OCI-LY3 (cell line): Measurements from ENCODE around the gene ATP11C.

Source experiments
- H2AFZ ChIP-seq: fragments of 200-600, 300-600 bp; shearing (Covaris generic); 2 replicates; pipeline ENCODE4 v1.6.0; 2014; ENCODE audit warnings: antibody characterized with exemption, low read depth, low read length
- H3K27ac ChIP-seq: fragments of 200-600, 300-600 bp; sonication (generic); 2 replicates; pipeline ENCODE4 v1.5.1; 2014; ENCODE audit warnings: mild to moderate bottlenecking, low read length, moderate library complexity, mixed read lengths
- H3K27me3 ChIP-seq: fragments of 200-600, 300-600 bp; sonication (generic); 2 replicates; pipeline ENCODE4 v1.6.1; 2014; ENCODE audit warnings: low read depth, low read length, mixed read lengths
- H3K36me3 ChIP-seq: fragments of 200-600, 300-600 bp; sonication (generic); replicated peaks from 2 replicates; pipeline ENCODE3; 2014; ENCODE audit warnings: low read depth, low read length, mixed read lengths
- H3K4me1 ChIP-seq: fragments of 300-600, 200-600 bp; sonication (generic); 2 replicates; pipeline ENCODE4 v1.6.1; 2014; ENCODE audit warnings: low read length, mixed read lengths
- H3K4me2 ChIP-seq: fragments of 200-600, 300-600 bp; sonication (generic); 2 replicates; pipeline ENCODE4 v1.6.1; 2014; ENCODE audit warnings: low read length, mixed read lengths
- H3K4me3 ChIP-seq: fragments of 300-600, 200-600 bp; sonication (generic); 2 replicates; pipeline ENCODE4 v1.5.1; 2014; ENCODE audit warnings: antibody characterized with exemption, mild to moderate bottlenecking, low read length, moderate library complexity
- H3K79me2 ChIP-seq: fragments of 300-600, 200-600 bp; shearing (Covaris generic); 2 replicates; pipeline ENCODE4 v1.6.1; 2014; ENCODE audit warnings: mild to moderate bottlenecking, low read length, mixed read lengths
- H3K9ac ChIP-seq: fragments of 300-600, 200-600 bp; shearing (Covaris generic); 2 replicates; pipeline ENCODE4 v1.6.0; 2014; ENCODE audit warnings: mild to moderate bottlenecking, low read length, moderate library complexity
- H3K9me3 ChIP-seq: fragments of 200-600, 300-600 bp; shearing (Covaris generic); 2 replicates; pipeline ENCODE4 v1.6.1; 2014; ENCODE audit warnings: low read length, mixed read lengths; ENCODE audit not compliant: insufficient read depth
- H4K20me1 ChIP-seq: fragments of 200-600, 300-600 bp; sonication (generic); 2 replicates; pipeline ENCODE4 v1.6.1; 2016; ENCODE audit warnings: low read length, mixed read lengths; ENCODE audit not compliant: insufficient read depth
- EZH2phosphoT487 ChIP-seq: fragments of 200-600 bp; shearing (Covaris generic); IDR thresholded peaks from 2 replicates; pipeline ENCODE4 v1.6.1; 2018; ENCODE audit warnings: antibody characterized with exemption, mixed run types, low read depth
- TF ChIP-seq, protein P1 (sequence below): fragments of 200-600, 300-600 bp; sonication (generic); IDR thresholded peaks from 2 replicates; pipeline ENCODE4 v1.5.1; 2014; ENCODE audit warnings: antibody characterized with exemption, low read length, low read depth

ATP11C gene

DNA sequence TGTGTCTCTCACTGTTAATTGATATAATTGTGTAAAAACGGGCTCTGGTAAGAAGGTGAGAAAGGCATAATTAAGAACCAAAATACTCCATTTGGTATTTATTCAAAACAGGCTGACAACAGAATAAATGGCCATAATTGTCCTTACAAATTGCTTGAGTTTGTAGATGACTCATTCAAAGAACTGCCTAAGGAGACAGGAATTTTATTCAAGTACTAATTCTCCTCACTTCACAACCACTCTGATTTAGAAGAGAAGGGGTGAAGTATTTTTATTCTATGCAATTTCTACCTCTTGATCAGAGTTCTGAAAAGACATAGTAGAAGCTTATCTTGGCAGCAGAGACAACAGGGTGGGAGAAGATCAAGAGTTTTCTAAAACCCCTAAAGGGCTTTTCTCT is 43.1 kb downstream of the ATP11C start:
- H2AFZ ChIP-seq: no peak overlapping the region
- H3K27me3 ChIP-seq: no peaks in the 10 kb centered on the region
- H3K9ac ChIP-seq: no peak overlapping the region
- no peak overlapping the region for H3K27ac ChIP-seq
- H4K20me1 ChIP-seq: peaks cover 23% of the 10 kb centered on the region
- TF ChIP-seq, protein P1, sequence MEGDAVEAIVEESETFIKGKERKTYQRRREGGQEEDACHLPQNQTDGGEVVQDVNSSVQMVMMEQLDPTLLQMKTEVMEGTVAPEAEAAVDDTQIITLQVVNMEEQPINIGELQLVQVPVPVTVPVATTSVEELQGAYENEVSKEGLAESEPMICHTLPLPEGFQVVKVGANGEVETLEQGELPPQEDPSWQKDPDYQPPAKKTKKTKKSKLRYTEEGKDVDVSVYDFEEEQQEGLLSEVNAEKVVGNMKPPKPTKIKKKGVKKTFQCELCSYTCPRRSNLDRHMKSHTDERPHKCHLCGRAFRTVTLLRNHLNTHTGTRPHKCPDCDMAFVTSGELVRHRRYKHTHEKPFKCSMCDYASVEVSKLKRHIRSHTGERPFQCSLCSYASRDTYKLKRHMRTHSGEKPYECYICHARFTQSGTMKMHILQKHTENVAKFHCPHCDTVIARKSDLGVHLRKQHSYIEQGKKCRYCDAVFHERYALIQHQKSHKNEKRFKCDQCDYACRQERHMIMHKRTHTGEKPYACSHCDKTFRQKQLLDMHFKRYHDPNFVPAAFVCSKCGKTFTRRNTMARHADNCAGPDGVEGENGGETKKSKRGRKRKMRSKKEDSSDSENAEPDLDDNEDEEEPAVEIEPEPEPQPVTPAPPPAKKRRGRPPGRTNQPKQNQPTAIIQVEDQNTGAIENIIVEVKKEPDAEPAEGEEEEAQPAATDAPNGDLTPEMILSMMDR: no peak
- TF ChIP-seq EZH2phosphoT487: no peak
- peaks cover 23% of the 10 kb centered on the region for H3K4me1 ChIP-seq
- no peak overlapping the region for H3K4me3 ChIP-seq
- H3K79me2 ChIP-seq: peaks cover 57% of the 10 kb centered on the region
- H3K4me2 ChIP-seq: no peak overlapping the region
- H3K36me3 ChIP-seq: no peaks in the 10 kb centered on the region
- no peaks in the 10 kb centered on the region for H3K9me3 ChIP-seq

DNA sequence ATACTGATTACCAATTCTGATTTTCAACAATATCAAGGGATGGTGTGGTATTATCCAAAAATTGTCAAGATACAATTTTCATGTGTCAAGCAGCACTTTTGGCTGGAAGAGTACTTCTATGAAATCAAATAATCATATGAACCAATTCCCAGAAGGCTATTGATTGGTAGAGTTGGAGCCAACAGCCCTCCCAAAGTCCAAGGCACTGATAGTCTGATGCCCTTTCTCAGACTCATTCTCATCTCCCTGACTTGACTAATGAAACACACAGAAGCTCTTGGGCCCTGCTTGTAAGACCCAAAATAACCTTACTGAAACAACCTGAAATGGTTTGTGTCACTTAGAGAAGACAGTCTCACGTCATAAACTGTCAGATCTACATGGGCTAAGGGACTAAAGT is 48.9 kb downstream of the ATP11C start:
- no peaks in the 10 kb centered on the region for H3K9me3 ChIP-seq

DNA sequence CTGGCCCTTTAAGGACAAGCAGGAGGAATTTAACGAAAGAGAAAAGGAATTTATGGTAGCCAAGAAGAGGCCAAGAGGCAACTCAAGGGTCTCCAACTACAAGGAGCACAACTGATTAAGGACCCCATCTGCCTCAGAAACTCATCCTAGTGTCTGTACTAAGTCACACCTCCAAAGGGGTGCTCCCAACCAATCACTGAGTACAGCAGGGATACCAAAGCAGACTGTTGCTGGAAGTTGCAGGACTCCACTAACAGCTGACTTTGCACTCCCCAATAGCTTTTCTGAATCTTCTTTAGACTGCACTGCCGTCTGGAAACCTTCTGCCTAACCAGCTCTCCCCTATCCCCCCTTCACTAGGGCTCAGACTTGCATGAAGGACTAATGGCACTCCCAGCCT is 50.6 kb downstream of the ATP11C start:
- Histone ChIP-seq H3K4me3 (no peak overlapping the region), H3K27ac (no peak overlapping the region), H3K4me2 (no peak overlapping the region), H3K4me1 (peaks cover 2% of the 10 kb centered on the region; the same call in 1 of the 2 replicates), H4K20me1 (no peaks in the 10 kb centered on the region), H2AFZ (no peak overlapping the region), H3K9me3 (no peaks in the 10 kb centered on the region), H3K27me3 (no peaks in the 10 kb centered on the region), H3K36me3 (no peaks in the 10 kb centered on the region), H3K9ac (no peak overlapping the region), H3K79me2 (peaks cover 31% of the 10 kb centered on the region)
- no peak for TF ChIP-seq EZH2phosphoT487
- TF ChIP-seq, protein P1: no peak

More for the DNA sequence above, 48.9 kb downstream of the ATP11C start:
- no peak overlapping the region for H3K9ac ChIP-seq
- TF ChIP-seq EZH2phosphoT487: no peak
- TF ChIP-seq, protein P1: no peak
- H3K4me3 ChIP-seq: no peak overlapping the region
- no peak overlapping the region for H3K4me2 ChIP-seq
- no peaks in the 10 kb centered on the region for H3K4me1 ChIP-seq
- no peak overlapping the region for H3K27ac ChIP-seq
- H3K79me2 ChIP-seq: peaks cover 29% of the 10 kb centered on the region
- no peaks in the 10 kb centered on the region for H3K36me3 ChIP-seq
- no peaks in the 10 kb centered on the region for H3K27me3 ChIP-seq
- H2AFZ ChIP-seq: no peak overlapping the region
- no peaks in the 10 kb centered on the region for H4K20me1 ChIP-seq

DNA sequence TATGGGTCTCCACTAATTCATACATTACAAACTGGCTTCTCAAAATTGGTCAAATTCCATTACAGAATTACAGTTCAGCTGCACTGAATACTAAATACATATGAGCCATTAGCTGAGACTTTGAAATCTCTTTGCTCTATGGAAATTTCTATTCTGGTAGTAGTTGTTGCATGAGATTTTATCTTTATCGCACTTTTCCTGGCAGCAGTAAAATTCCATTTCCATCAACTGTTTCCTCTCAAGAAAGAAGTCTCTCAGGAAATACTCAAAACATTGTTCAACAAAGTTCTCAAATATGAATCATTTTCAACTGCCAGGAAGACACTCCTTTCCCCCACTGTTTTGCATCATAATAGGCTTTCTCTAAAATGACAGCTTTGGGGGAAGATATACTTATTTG is 51.3 kb downstream of the ATP11C start:
- Histone ChIP-seq H3K9ac (no peak overlapping the region), H3K4me1 (peaks cover 9% of the 10 kb centered on the region), H3K4me3 (no peak overlapping the region), H3K9me3 (no peaks in the 10 kb centered on the region), H3K27ac (no peak overlapping the region), H3K4me2 (no peak overlapping the region), H3K36me3 (no peaks in the 10 kb centered on the region), H2AFZ (no peak overlapping the region), H3K79me2 (peaks cover 31% of the 10 kb centered on the region), H3K27me3 (no peaks in the 10 kb centered on the region), H4K20me1 (no peaks in the 10 kb centered on the region)
- TF ChIP-seq EZH2phosphoT487: no peak
- TF ChIP-seq, protein P1: no peak
